HepG2 (cell line): Measurements from ENCODE around the gene SOX12. TPM values are rescaled to one million over a fixed set of nuclear protein-coding genes. Genes with fewer than 3 reads are reported as not detected.

Experiments
- HHEX ChIP-seq: IDR thresholded peaks from 2 replicates; pipeline ENCODE4 v1.6.1; 2016; ENCODE audit warnings: control low read depth
- NFIB ChIP-seq: sonication (generic); formaldehyde crosslinking; IDR thresholded peaks from 2 replicates; pipeline ENCODE4 v1.9.0; 2021; ENCODE audit warnings: missing genetic modification reagents, mild to moderate bottlenecking, borderline replicate concordance
- ZBTB21 ChIP-seq: sonication (generic); formaldehyde crosslinking; IDR thresholded peaks from 2 replicates; pipeline ENCODE4 v1.4.0; 2020; ENCODE audit warnings: missing genetic modification reagents
- ZNF572 ChIP-seq: sonication (generic); formaldehyde crosslinking; IDR thresholded peaks from 2 replicates; pipeline ENCODE4 v1.5.1; 2020; ENCODE audit warnings: mild to moderate bottlenecking, missing genetic modification reagents
- polyA plus RNA-seq, 8 experiments: library from polyadenylated mRNA; depleted of rRNA in 3 of 8; stranded (reverse) in 7 of 8; unstranded in 1 of 8; fragments of >200 nt; fragmentation: Illumina TruSeq in 4 of 8; extraction: Trizol in 4 of 8; gene quantifications; 2 replicates each; pipeline versions ENCODE4 v1.2.1 to v1.2.3, GENCODE V29; 2011 to 2016; ENCODE audit warnings: low read depth in 4 of 8, missing spikeins in 1 of 8, mixed read lengths in 1 of 8; ENCODE audit not compliant: insufficient read depth in 1 of 8
- total RNA-seq, 5 experiments: library from RNA; depleted of rRNA; stranded (reverse); fragments of >200 nt; fragmentation: Illumina TruSeq; extraction: Trizol; gene quantifications; 2 replicates each; pipeline ENCODE4 v1.2.3, GENCODE V29; 2016; ENCODE audit warnings: low read depth in 1 of 5
- TF ChIP-seq, protein P1 (sequence below): sonication (generic); formaldehyde crosslinking; IDR thresholded peaks from 2 replicates; pipeline ENCODE4 v1.8.0; 2022; ENCODE audit warnings: missing genetic modification reagents, mild to moderate bottlenecking, borderline replicate concordance
- TF ChIP-seq, protein P2 (sequence below): sonication (generic); formaldehyde crosslinking; IDR thresholded peaks from 2 replicates; pipeline ENCODE4 v1.4.0; 2020; ENCODE audit warnings: missing genetic modification reagents, borderline replicate concordance
- TF ChIP-seq, protein P3 (sequence below): sonication (generic); formaldehyde crosslinking; IDR thresholded peaks from 2 replicates; pipeline ENCODE4 v1.4.0; 2020; ENCODE audit warnings: mild to moderate bottlenecking, missing genetic modification reagents
- TF ChIP-seq, protein P4 (sequence below): IDR thresholded peaks from 2 replicates; pipeline ENCODE4 v1.6.1; 2016; ENCODE audit warnings: low read depth, missing genetic modification reagents, missing compliant biosample characterization
- TF ChIP-seq, protein P5 (sequence below): sonication (generic); formaldehyde crosslinking; IDR thresholded peaks from 2 replicates; pipeline ENCODE4 v1.5.0; 2020; ENCODE audit warnings: mild to moderate bottlenecking, missing genetic modification reagents

Gene SOX12
- total and polyA plus RNA-seq, 2 of the 13 experiments (the other 11 are each of a cell fraction or from before 2014, with no cell fraction given), result 10.0 to 18.7 TPM

DNA sequence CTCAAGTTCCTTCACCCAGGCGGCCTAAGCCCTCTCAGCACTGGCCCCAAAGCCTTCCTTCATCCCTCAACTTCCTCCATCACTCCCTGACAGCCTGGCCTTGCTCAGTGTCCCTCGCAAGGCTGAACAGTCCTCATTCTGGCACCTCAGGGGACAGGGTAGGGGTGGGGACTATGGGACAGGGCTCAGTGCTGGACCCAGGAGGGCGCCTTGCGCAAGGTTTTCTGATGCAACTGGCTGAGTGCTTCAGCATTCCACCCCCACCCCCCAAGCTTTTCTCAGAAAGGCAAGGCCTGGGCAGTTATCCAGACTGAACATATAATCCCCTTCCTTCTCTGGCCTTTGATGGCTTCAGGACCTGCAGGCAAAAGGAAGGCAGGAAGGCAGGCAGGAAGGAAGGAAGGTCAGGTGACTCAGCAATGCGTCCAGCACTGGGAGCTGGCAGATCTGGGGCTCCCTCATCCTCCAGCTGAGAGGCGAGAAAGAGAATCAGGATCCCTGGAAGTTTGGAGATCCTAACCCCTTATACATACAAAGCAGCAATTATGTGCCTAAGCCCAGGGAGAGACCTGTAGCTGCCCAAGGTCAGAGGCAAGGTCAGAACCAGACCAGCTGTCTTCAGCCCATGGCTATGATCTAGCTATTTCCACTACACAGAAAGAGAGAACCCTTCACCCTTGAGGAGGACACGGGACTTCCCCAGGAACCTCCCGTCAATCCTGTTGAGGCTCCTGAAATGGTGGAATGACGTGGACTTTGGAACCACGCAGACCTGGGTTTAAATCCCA lies 46.6 kb downstream of the SOX12 start (continued):
- TF ChIP-seq, protein P1, sequence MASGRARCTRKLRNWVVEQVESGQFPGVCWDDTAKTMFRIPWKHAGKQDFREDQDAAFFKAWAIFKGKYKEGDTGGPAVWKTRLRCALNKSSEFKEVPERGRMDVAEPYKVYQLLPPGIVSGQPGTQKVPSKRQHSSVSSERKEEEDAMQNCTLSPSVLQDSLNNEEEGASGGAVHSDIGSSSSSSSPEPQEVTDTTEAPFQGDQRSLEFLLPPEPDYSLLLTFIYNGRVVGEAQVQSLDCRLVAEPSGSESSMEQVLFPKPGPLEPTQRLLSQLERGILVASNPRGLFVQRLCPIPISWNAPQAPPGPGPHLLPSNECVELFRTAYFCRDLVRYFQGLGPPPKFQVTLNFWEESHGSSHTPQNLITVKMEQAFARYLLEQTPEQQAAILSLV (CRISPR knock-in tag), result peak; percentile 90
- TF ChIP-seq, protein P2, sequence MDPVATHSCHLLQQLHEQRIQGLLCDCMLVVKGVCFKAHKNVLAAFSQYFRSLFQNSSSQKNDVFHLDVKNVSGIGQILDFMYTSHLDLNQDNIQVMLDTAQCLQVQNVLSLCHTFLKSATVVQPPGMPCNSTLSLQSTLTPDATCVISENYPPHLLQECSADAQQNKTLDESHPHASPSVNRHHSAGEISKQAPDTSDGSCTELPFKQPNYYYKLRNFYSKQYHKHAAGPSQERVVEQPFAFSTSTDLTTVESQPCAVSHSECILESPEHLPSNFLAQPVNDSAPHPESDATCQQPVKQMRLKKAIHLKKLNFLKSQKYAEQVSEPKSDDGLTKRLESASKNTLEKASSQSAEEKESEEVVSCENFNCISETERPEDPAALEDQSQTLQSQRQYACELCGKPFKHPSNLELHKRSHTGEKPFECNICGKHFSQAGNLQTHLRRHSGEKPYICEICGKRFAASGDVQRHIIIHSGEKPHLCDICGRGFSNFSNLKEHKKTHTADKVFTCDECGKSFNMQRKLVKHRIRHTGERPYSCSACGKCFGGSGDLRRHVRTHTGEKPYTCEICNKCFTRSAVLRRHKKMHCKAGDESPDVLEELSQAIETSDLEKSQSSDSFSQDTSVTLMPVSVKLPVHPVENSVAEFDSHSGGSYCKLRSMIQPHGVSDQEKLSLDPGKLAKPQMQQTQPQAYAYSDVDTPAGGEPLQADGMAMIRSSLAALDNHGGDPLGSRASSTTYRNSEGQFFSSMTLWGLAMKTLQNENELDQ (CRISPR knock-in tag), result no peak
- no peak for TF ChIP-seq NFIB (CRISPR knock-in tag)
- TF ChIP-seq, protein P3, sequence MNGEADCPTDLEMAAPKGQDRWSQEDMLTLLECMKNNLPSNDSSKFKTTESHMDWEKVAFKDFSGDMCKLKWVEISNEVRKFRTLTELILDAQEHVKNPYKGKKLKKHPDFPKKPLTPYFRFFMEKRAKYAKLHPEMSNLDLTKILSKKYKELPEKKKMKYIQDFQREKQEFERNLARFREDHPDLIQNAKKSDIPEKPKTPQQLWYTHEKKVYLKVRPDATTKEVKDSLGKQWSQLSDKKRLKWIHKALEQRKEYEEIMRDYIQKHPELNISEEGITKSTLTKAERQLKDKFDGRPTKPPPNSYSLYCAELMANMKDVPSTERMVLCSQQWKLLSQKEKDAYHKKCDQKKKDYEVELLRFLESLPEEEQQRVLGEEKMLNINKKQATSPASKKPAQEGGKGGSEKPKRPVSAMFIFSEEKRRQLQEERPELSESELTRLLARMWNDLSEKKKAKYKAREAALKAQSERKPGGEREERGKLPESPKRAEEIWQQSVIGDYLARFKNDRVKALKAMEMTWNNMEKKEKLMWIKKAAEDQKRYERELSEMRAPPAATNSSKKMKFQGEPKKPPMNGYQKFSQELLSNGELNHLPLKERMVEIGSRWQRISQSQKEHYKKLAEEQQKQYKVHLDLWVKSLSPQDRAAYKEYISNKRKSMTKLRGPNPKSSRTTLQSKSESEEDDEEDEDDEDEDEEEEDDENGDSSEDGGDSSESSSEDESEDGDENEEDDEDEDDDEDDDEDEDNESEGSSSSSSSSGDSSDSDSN (CRISPR knock-in tag), result peak; percentile 88
- TF ChIP-seq, protein P4, sequence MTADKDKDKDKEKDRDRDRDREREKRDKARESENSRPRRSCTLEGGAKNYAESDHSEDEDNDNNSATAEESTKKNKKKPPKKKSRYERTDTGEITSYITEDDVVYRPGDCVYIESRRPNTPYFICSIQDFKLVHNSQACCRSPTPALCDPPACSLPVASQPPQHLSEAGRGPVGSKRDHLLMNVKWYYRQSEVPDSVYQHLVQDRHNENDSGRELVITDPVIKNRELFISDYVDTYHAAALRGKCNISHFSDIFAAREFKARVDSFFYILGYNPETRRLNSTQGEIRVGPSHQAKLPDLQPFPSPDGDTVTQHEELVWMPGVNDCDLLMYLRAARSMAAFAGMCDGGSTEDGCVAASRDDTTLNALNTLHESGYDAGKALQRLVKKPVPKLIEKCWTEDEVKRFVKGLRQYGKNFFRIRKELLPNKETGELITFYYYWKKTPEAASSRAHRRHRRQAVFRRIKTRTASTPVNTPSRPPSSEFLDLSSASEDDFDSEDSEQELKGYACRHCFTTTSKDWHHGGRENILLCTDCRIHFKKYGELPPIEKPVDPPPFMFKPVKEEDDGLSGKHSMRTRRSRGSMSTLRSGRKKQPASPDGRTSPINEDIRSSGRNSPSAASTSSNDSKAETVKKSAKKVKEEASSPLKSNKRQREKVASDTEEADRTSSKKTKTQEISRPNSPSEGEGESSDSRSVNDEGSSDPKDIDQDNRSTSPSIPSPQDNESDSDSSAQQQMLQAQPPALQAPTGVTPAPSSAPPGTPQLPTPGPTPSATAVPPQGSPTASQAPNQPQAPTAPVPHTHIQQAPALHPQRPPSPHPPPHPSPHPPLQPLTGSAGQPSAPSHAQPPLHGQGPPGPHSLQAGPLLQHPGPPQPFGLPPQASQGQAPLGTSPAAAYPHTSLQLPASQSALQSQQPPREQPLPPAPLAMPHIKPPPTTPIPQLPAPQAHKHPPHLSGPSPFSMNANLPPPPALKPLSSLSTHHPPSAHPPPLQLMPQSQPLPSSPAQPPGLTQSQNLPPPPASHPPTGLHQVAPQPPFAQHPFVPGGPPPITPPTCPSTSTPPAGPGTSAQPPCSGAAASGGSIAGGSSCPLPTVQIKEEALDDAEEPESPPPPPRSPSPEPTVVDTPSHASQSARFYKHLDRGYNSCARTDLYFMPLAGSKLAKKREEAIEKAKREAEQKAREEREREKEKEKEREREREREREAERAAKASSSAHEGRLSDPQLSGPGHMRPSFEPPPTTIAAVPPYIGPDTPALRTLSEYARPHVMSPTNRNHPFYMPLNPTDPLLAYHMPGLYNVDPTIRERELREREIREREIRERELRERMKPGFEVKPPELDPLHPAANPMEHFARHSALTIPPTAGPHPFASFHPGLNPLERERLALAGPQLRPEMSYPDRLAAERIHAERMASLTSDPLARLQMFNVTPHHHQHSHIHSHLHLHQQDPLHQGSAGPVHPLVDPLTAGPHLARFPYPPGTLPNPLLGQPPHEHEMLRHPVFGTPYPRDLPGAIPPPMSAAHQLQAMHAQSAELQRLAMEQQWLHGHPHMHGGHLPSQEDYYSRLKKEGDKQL (CRISPR knock-in tag), result peak; percentile 89
- TF ChIP-seq ZNF572 (CRISPR knock-in tag), result peak; percentile 99
- TF ChIP-seq, protein P5, sequence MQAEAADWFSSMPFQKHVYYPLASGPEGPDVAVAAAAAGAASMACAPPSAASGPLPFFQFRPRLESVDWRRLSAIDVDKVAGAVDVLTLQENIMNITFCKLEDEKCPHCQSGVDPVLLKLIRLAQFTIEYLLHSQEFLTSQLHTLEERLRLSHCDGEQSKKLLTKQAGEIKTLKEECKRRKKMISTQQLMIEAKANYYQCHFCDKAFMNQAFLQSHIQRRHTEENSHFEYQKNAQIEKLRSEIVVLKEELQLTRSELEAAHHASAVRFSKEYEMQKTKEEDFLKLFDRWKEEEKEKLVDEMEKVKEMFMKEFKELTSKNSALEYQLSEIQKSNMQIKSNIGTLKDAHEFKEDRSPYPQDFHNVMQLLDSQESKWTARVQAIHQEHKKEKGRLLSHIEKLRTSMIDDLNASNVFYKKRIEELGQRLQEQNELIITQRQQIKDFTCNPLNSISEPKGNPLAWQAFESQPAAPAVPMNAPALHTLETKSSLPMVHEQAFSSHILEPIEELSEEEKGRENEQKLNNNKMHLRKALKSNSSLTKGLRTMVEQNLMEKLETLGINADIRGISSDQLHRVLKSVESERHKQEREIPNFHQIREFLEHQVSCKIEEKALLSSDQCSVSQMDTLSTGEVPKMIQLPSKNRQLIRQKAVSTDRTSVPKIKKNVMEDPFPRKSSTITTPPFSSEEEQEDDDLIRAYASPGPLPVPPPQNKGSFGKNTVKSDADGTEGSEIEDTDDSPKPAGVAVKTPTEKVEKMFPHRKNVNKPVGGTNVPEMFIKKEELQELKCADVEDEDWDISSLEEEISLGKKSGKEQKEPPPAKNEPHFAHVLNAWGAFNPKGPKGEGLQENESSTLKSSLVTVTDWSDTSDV (CRISPR knock-in tag), result no peak
- peak; percentile 61; the same call in 1 of the 2 replicates for TF ChIP-seq ZBTB21
- TF ChIP-seq HHEX (CRISPR knock-in tag), result peak; percentile 42; the same call in 1 of the 2 replicates
